Hepatocyte (in vitro differentiated cells): ENCODE measurements around the gene RPL39L.

ENCODE experiments used
- CTCF ChIP-seq: fragments of 200-600 bp; sonication (generic); IDR thresholded peaks from 2 replicates; pipeline ENCODE4 v1.5.1; 2016; ENCODE audit warnings: antibody characterized with exemption, mild to moderate bottlenecking; ENCODE audit not compliant: poor library complexity
- EZH2phosphoT487 ChIP-seq: fragments of 200-600 bp; sonication (generic); IDR thresholded peaks from one replicate; pipeline ENCODE4 v1.6.1; 2018; ENCODE audit warnings: antibody characterized with exemption, mild to moderate bottlenecking, low read depth, moderate library complexity; ENCODE audit not compliant: unreplicated experiment, severe bottlenecking

GRCh38 chr3:187183903-187184302 is 44.6 kb upstream of the RPL39L start:
- TF ChIP-seq CTCF (no peak), EZH2phosphoT487 (no peak)
